ENCODE measurements around the gene DLG2.

GRCh38 chr11:85517272-85517671 lies 109.9 kb downstream of the DLG2 start:
- no peak for TF ChIP-seq CTCF (IDR thresholded peaks at IDR 0.05)
- no peak for TF ChIP-seq ZFX (IDR thresholded peaks at IDR 0.05; ENCODE audit: borderline replicate concordance)

All from 22Rv1 (cell line).